CD4-positive, alpha-beta T cell treated with Interleukin-1 beta for 1 hour (primary cell): Measurements from ENCODE around the gene ADCY10.
A peak's percentile ranks its signal among the peaks of the same experiment; 100 is the strongest.

Experiments
- DNase-seq, 2 donors: peaks; one replicate each; pipeline ENCODE4 v3.0.0-alpha.2; 2020 to 2022

The ADCY10 gene

GRCh38 chr1:167776616-167777268 is 137.2 kb downstream of the ADCY10 start:
- no peak for DNase-seq

DNA sequence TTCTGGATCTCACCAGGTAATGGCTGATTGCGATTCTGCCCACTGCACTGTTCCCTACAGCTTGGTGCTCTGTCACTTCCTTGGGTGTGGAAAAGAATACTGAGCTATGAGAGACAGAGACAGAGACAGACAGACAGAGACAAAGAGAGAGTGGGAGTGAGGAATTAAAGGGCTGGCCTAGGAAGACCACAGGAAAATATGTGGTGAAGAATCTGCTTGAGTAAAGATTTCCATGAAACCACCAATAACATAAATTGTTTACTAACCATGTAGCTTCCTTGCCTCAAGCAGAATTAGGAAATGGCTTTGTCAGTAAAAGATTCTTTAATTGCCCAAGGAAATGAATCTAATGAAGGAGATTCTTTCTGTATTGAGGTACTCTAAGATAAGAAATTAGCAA is 137.8 kb downstream of the ADCY10 start:
- DNase-seq = no peak

DNA sequence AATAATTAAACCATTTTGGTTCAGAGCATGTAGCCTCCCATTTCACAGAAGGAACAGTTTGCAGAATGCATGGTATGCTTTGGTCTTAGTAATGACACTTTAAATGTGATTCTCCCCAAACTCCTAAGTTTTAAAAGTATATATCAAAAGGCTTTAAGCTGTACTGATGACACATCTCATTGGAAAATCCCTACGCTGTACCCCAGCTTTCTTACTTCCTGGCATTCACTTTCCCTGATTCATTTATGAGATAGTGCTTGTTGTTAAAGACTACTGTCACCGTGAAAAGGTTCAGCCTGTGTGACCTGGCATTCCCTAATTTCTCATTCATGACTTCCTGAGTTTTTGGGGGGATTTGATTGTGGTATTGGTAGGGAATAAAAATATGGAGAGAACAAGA is 138.8 kb downstream of the ADCY10 start:
- no peak for DNase-seq

GRCh38 chr1:167774710-167775109 is 139.2 kb downstream of the ADCY10 start:
- DNase-seq = no peak

DNA sequence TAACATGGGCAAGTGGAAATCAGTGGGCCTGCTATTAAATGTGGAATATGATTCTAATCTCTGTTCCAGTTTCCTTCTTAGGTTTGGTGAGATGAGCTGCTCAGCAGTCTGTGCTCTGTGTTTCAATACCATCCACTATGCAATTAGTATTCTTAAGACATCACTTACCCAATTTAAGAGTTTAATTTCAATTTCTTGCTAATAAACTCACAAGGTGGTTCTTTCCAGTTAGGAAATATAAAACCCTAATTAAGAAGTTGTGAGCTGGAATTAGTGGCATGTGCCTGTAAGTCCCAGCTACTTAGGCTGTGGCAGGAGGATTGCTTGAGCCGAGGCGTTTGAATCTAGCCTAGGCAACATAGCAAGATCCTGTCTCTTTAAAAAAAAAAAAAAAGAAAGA is 140.4 kb downstream of the ADCY10 start:
- no peak for DNase-seq

DNA sequence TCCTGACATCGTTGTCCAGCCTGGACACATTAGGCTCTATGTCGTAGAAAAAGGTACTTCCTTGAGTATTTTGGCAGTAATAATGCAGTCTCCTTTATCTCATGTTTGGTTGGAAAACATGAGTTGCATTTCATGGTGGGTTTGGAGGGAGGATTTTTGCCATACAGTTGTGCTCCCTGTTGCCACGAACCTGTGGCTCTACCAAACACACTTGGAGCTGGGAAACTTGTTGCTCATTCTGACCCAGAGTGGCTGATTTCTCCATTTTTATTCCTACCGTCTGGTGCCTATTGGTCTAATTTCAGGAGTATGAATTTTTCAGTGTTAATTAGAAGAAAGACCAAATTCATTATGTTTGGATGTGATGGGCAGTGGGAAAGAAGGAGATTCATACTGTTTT is 141.5 kb downstream of the ADCY10 start:
- DNase-seq = no peak

DNA sequence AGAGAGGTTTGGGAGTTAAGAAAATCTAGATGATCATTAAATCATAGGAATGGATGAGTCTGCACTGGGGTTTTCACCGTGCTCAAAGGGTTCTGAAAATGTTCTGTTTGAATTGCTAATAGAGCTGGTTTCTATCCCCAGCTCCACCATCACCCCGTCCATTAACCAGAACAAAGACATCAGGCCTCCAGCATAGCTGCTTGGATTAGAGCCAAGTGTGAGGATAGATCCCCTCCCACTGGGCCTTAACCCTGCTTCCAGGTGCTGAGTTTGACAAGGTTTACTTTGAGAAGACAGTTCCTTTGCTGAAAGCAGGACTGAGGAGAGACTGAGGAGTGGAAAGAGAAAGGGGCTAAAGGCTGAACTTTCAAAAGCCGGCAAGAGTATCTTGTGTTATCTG is 143.8 kb downstream of the ADCY10 start:
- DNase-seq = no peak

DNA sequence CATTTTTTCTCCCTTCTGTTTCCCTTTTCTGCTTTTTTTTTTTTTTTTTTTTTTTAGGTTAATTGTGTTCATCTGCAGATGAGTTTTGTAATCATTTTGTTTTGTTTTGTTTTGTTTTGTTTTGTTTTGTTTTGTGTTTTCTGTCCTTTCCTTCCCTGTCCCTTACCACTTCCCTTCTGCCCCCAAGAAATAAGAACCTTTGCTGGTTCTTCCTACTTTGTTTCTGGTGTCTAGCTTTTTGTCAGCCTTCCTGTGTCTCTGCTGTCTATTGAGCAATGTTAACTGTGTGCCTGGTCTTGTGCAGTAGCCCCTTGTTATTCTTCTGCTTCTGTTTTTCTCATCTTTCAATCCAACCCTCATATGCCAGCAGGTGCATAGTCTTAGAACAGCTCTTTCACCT is 146.2 kb downstream of the ADCY10 start:
- no peak for DNase-seq

DNA sequence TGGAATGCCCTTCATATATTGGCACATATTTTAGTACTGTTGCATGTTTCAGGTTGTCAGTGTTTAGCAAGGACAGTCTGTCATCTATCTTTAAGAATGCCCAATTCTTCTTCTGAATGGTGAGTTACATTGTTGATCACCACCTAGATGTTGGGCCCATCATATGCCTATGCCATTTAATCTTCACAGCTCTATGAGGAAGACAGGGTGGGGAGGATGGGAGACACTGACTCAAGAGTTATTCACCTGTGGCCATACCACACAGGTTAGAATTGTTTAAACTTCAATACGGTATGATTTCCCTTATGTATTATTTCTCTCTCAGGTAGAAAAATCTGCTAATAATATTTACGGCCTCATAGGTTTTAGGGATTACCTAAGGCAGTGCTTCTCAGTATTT is 147.4 kb downstream of the ADCY10 start:
- no peak for DNase-seq

GRCh38 chr1:167765496-167765895 is 148.4 kb downstream of the ADCY10 start:
- no peak for DNase-seq

- DNase-seq = no peak
Observed at GRCh38 chr1:167764458-167765330, 149.2 kb downstream of the ADCY10 start.

- DNase-seq = no peak
Observed at GRCh38 chr1:167763525-167764220, 150.3 kb downstream of the ADCY10 start.

GRCh38 chr1:167762061-167762746 is 151.7 kb downstream of the ADCY10 start:
- DNase-seq = peak; percentile 3 to 9

GRCh38 chr1:167761400-167761799 is 152.5 kb downstream of the ADCY10 start:
- no peak for DNase-seq
